Activated naive CD4-positive, alpha-beta T cell (primary cell): Measurements from ENCODE around the gene CNTNAP2.
"Not testable (repeated sequence)": the region's sequence is repeated elsewhere in the genome, so short reads cannot be mapped to it uniquely, and the experiment has no call there.

Experiments
- DNase-seq, 4 experiments: peaks; one replicate each; lab custom pipeline; 2025; lab: John Stamatoyannopoulos, UW

CNTNAP2 gene

GRCh38 chr7:148445260-148446044 lies 2328.9 kb downstream of the CNTNAP2 start:
- no peak for DNase-seq

GRCh38 chr7:148447221-148447849 lies 2330.7 kb downstream of the CNTNAP2 start:
- DNase-seq, result no peak

- not testable (repeated sequence) for DNase-seq
Measured at GRCh38 chr7:148451526-148451925, 2334.9 kb downstream of the CNTNAP2 start.

GRCh38 chr7:148456351-148456750 lies 2339.8 kb downstream of the CNTNAP2 start:
- DNase-seq, result no peak

GRCh38 chr7:148457310-148457921 lies 2340.8 kb downstream of the CNTNAP2 start:
- no peak for DNase-seq

GRCh38 chr7:148458263-148458662 lies 2341.7 kb downstream of the CNTNAP2 start:
- DNase-seq, result no peak

- no peak for DNase-seq
Measured at GRCh38 chr7:148461392-148462179, 2345.0 kb downstream of the CNTNAP2 start.

GRCh38 chr7:148462774-148463173 lies 2346.2 kb downstream of the CNTNAP2 start:
- not testable (repeated sequence) for DNase-seq

GRCh38 chr7:148463210-148463609 lies 2346.6 kb downstream of the CNTNAP2 start:
- no peak for DNase-seq

GRCh38 chr7:148464947-148465346 lies 2348.3 kb downstream of the CNTNAP2 start:
- no peak for DNase-seq

GRCh38 chr7:148465441-148465840 lies 2348.8 kb downstream of the CNTNAP2 start:
- not testable (repeated sequence) for DNase-seq

- no peak for DNase-seq
Measured at GRCh38 chr7:148466120-148466519, 2349.5 kb downstream of the CNTNAP2 start.

GRCh38 chr7:148468700-148469098 lies 2352.1 kb downstream of the CNTNAP2 start:
- DNase-seq, result no peak
